Activated naive CD8-positive, alpha-beta T cell (primary cell): ENCODE results near the gene ITPRIPL1.

Experiments
- H3K27ac Mint-ChIP-seq: one replicate; pipeline ENCODE4 v1.8.0; 2021; ENCODE audit warnings: mixed read lengths
- H3K27me3 Mint-ChIP-seq: one replicate; pipeline ENCODE4 v1.8.0; 2021; ENCODE audit warnings: mixed read lengths
- H3K36me3 Mint-ChIP-seq: one replicate; pipeline ENCODE4 v1.8.0; 2021; ENCODE audit warnings: mixed read lengths
- H3K4me1 Mint-ChIP-seq: one replicate; pipeline ENCODE4 v1.8.0; 2021; ENCODE audit warnings: low read depth, mixed read lengths
- H3K4me3 Mint-ChIP-seq: one replicate; pipeline ENCODE4 v1.8.0; 2021; ENCODE audit warnings: mild to moderate bottlenecking, mixed read lengths
- H3K9me3 Mint-ChIP-seq: one replicate; pipeline ENCODE4 v1.8.0; 2021; ENCODE audit warnings: low read depth, mixed read lengths

Gene ITPRIPL1

GRCh38 chr2:96333708-96334107 is 8.6 kb downstream of the ITPRIPL1 start:
- Mint-ChIP-seq H3K36me3 (no peaks in the 10 kb centered on the region), H3K4me3 (peak overlapping the region; percentile 75), H3K4me1 (peaks cover 27% of the 10 kb centered on the region), H3K27me3 (no peaks in the 10 kb centered on the region), H3K9me3 (no peaks in the 10 kb centered on the region), H3K27ac (peak overlapping the region; percentile 52)

GRCh38 chr2:96336104-96336775 is 11.1 kb downstream of the ITPRIPL1 start:
- Mint-ChIP-seq H3K9me3 (no peaks in the 10 kb centered on the region), H3K27ac (peak overlapping the region; percentile 18), H3K36me3 (no peaks in the 10 kb centered on the region), H3K4me3 (peak overlapping the region; percentile 82), H3K4me1 (peaks cover 31% of the 10 kb centered on the region), H3K27me3 (no peaks in the 10 kb centered on the region)

GRCh38 chr2:96336873-96337272 is 11.8 kb downstream of the ITPRIPL1 start:
- Mint-ChIP-seq H3K27ac (no peak overlapping the region), H3K36me3 (no peaks in the 10 kb centered on the region), H3K4me1 (peaks cover 36% of the 10 kb centered on the region), H3K9me3 (no peaks in the 10 kb centered on the region), H3K4me3 (peak overlapping the region; percentile 82), H3K27me3 (no peaks in the 10 kb centered on the region)

GRCh38 chr2:96340493-96341414 is 15.6 kb downstream of the ITPRIPL1 start:
- Mint-ChIP-seq H3K27me3 (no peaks in the 10 kb centered on the region), H3K4me1 (peaks cover 33% of the 10 kb centered on the region), H3K4me3 (peak overlapping the region; percentile 56), H3K9me3 (no peaks in the 10 kb centered on the region), H3K36me3 (no peaks in the 10 kb centered on the region), H3K27ac (peak overlapping the region; percentile 52)

GRCh38 chr2:96341641-96342040 is 16.5 kb downstream of the ITPRIPL1 start:
- Mint-ChIP-seq H3K27me3 (no peaks in the 10 kb centered on the region), H3K36me3 (no peaks in the 10 kb centered on the region), H3K27ac (peak overlapping the region; percentile 61), H3K4me1 (peaks cover 26% of the 10 kb centered on the region), H3K9me3 (no peaks in the 10 kb centered on the region), H3K4me3 (peak overlapping the region; percentile 56)

GRCh38 chr2:96342085-96342484 is 17.0 kb downstream of the ITPRIPL1 start:
- H3K27me3 Mint-ChIP-seq, result no peaks in the 10 kb centered on the region
- H3K27ac Mint-ChIP-seq, result peak overlapping the region; percentile 61
- H3K4me1 Mint-ChIP-seq, result peaks cover 26% of the 10 kb centered on the region
- no peaks in the 10 kb centered on the region for H3K36me3 Mint-ChIP-seq
- no peaks in the 10 kb centered on the region for H3K9me3 Mint-ChIP-seq
- peak overlapping the region; percentile 56 for H3K4me3 Mint-ChIP-seq

- H3K4me3 Mint-ChIP-seq, result no peak overlapping the region
- H3K9me3 Mint-ChIP-seq, result no peaks in the 10 kb centered on the region
- peak overlapping the region; percentile 8 for H3K27ac Mint-ChIP-seq
- H3K27me3 Mint-ChIP-seq, result no peaks in the 10 kb centered on the region
- H3K36me3 Mint-ChIP-seq, result no peaks in the 10 kb centered on the region
- H3K4me1 Mint-ChIP-seq, result peaks cover 26% of the 10 kb centered on the region
Measured at GRCh38 chr2:96344011-96344410, 18.9 kb downstream of the ITPRIPL1 start.

GRCh38 chr2:96345438-96345837 is 20.3 kb downstream of the ITPRIPL1 start:
- Mint-ChIP-seq H3K27ac (no peak overlapping the region), H3K36me3 (no peaks in the 10 kb centered on the region), H3K9me3 (no peaks in the 10 kb centered on the region), H3K4me1 (peaks cover 26% of the 10 kb centered on the region), H3K4me3 (no peak overlapping the region), H3K27me3 (no peaks in the 10 kb centered on the region)

- Mint-ChIP-seq H3K27me3 (no peaks in the 10 kb centered on the region), H3K4me3 (no peak overlapping the region), H3K9me3 (no peaks in the 10 kb centered on the region), H3K36me3 (no peaks in the 10 kb centered on the region), H3K4me1 (peaks cover 23% of the 10 kb centered on the region), H3K27ac (no peak overlapping the region)
Measured at GRCh38 chr2:96345868-96346462, 20.8 kb downstream of the ITPRIPL1 start.

- peaks cover 2% of the 10 kb centered on the region for H3K36me3 Mint-ChIP-seq
- no peak overlapping the region for H3K27ac Mint-ChIP-seq
- no peak overlapping the region for H3K4me3 Mint-ChIP-seq
- H3K27me3 Mint-ChIP-seq, result no peaks in the 10 kb centered on the region
- H3K4me1 Mint-ChIP-seq, result peaks cover 9% of the 10 kb centered on the region
- H3K9me3 Mint-ChIP-seq, result no peaks in the 10 kb centered on the region
Measured at GRCh38 chr2:96347395-96347794, 22.3 kb downstream of the ITPRIPL1 start.

- Mint-ChIP-seq H3K4me3 (no peak overlapping the region), H3K36me3 (peaks cover 8% of the 10 kb centered on the region), H3K4me1 (no peaks in the 10 kb centered on the region), H3K27ac (no peak overlapping the region), H3K27me3 (no peaks in the 10 kb centered on the region), H3K9me3 (no peaks in the 10 kb centered on the region)
Measured at GRCh38 chr2:96353032-96353561, 28.0 kb downstream of the ITPRIPL1 start.

GRCh38 chr2:96353606-96354101 is 28.5 kb downstream of the ITPRIPL1 start:
- H3K27ac Mint-ChIP-seq, result no peak overlapping the region
- no peak overlapping the region for H3K4me3 Mint-ChIP-seq
- no peaks in the 10 kb centered on the region for H3K9me3 Mint-ChIP-seq
- peaks cover 8% of the 10 kb centered on the region for H3K36me3 Mint-ChIP-seq
- H3K4me1 Mint-ChIP-seq, result no peaks in the 10 kb centered on the region
- H3K27me3 Mint-ChIP-seq, result no peaks in the 10 kb centered on the region

- H3K4me3 Mint-ChIP-seq, result no peak overlapping the region
- peaks cover 2% of the 10 kb centered on the region for H3K4me1 Mint-ChIP-seq
- no peak overlapping the region for H3K27ac Mint-ChIP-seq
- no peaks in the 10 kb centered on the region for H3K27me3 Mint-ChIP-seq
- H3K9me3 Mint-ChIP-seq, result no peaks in the 10 kb centered on the region
- H3K36me3 Mint-ChIP-seq, result peaks cover 8% of the 10 kb centered on the region
Measured at GRCh38 chr2:96354492-96354891, 29.4 kb downstream of the ITPRIPL1 start.

GRCh38 chr2:96356889-96357288 is 31.8 kb downstream of the ITPRIPL1 start:
- H3K4me3 Mint-ChIP-seq, result no peak overlapping the region
- peaks cover 6% of the 10 kb centered on the region for H3K36me3 Mint-ChIP-seq
- H3K4me1 Mint-ChIP-seq, result peaks cover 9% of the 10 kb centered on the region
- no peaks in the 10 kb centered on the region for H3K27me3 Mint-ChIP-seq
- no peaks in the 10 kb centered on the region for H3K9me3 Mint-ChIP-seq
- no peak overlapping the region for H3K27ac Mint-ChIP-seq

GRCh38 chr2:96359310-96359709 is 34.2 kb downstream of the ITPRIPL1 start:
- H3K27ac Mint-ChIP-seq, result no peak overlapping the region
- no peaks in the 10 kb centered on the region for H3K27me3 Mint-ChIP-seq
- peaks cover 9% of the 10 kb centered on the region for H3K4me1 Mint-ChIP-seq
- H3K4me3 Mint-ChIP-seq, result no peak overlapping the region
- no peaks in the 10 kb centered on the region for H3K9me3 Mint-ChIP-seq
- peaks cover 2% of the 10 kb centered on the region for H3K36me3 Mint-ChIP-seq
